Activated CD4-positive, alpha-beta T cell treated with anti-CD3 and anti-CD28 coated beads, Interleukin-10, Interleukin-2, amounts not matched to agents 100 ng/mL and 50 ng/mL, durations not matched to agents 16 hours and 8 hours (primary cell): Measurements from ENCODE around the gene RIC8B.

Source experiments
- DNase-seq: peaks from one replicate; pipeline ENCODE4 v3.0.0-alpha.2; 2020

Gene RIC8B, protein sequence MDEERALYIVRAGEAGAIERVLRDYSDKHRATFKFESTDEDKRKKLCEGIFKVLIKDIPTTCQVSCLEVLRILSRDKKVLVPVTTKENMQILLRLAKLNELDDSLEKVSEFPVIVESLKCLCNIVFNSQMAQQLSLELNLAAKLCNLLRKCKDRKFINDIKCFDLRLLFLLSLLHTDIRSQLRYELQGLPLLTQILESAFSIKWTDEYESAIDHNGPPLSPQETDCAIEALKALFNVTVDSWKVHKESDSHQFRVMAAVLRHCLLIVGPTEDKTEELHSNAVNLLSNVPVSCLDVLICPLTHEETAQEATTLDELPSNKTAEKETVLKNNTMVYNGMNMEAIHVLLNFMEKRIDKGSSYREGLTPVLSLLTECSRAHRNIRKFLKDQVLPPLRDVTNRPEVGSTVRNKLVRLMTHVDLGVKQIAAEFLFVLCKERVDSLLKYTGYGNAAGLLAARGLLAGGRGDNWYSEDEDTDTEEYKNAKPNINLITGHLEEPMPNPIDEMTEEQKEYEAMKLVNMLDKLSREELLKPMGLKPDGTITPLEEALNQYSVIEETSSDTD

DNA sequence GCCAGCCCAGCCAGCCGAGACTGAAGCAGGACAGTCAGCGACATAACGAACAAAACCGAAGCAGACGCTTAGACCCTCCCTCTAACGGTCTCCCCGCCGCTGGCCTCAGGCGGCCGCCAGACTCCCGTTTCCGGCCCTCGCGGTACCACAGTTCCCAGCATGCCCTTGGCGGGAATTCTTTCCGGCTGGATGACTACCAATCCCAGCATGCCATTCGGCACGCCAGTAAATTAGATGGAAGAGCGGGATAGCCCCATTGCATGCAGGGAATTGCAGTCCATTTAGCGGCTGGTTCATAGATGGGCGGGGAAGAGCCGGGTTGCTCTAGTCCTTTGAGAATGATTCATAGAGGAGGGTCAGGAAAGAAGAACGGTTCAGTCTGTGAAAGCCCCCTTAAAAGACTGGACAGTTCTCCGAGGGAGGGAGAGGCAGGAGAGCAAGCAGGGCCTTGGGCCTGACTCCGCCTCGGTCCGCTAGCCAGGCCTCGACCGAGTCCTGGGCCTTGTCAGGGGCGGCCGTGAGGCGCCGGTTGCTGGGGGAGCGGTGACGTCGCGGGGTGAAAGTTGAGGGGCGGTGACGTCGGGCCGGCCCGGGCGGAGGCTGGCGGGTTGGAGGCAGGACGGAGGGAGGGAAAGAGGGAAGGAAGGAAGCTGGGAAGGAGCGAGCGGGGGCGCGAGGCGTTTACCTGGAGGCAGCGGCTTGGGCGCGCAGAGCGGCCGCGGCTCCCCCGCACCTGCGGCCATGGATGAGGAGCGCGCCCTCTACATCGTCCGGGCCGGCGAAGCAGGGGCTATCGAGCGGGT is at the start of gene RIC8B:
TSS of gene RIC8B (plus strand) at position 678 of the 803 bp plus-strand sequence. CDS start at position 742, 64 bp downstream.
- DNase-seq, result peak; percentile 95

DNA sequence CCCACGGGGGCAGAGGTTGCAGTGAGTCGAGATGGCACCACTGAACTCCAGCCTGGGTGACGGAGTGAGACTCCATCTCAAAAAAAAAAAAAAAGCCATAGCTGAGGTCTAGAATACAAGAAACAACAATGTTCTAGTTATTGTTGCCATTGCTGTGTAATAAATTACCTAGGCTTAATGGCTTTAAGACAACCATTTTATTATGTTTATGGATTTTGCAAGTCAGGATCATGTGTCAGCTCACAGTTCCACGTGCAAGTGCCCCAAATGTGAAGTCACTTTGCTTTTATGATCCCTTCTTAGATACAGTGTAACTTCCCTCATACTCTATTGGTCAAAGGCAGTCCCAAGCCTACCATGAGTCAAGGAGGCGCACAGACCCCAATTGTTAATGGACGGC is 49.5 kb upstream of the RIC8B start:
- no peak for DNase-seq

DNA sequence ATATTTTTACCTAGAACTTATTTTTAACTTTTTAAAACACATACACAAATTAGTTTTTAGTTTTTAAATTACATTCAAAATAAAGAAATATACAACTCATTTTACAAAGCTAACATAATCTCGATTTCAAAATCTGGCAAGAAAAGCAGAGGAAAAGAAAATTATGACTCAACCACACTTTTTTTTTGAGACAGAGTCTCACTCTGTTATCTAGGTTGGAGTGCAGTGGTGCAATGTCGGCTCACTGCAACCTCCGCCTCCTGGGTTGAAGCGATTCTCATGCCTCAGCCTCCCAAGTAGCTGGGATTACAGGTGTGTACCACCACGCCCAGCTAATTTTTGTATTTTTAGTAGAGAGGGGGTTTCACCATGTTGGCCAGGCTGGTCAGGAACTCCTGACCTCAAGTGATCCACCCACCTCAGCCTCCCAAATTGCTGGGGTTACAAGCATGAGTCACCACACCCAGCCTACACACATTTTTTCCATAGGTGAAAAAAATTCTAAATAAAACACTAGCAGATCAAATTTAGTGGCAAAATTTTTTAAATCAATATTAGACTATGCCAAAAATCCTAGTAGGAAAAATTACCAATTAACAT is 47.8 kb upstream of the RIC8B start:
- peak; percentile 8 for DNase-seq

DNA sequence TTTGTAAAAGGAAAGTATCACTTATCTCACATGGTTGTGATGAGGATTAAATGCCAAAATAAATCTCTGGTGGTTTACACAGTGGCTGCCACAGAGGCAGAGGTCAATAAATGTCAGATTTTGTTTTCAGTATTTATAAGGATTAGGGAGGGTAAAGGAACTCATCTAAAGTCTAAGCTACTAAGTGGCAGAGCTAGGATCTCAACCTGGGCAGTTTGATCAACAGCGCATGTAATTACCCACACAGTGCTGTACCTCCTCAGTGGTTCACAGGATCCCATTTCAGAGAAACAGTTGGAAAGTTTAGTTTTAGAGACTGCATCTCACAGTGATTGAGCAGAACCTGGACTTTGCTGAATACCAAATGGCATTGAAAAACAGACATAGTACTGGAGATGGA is 44.9 kb upstream of the RIC8B start:
- no peak for DNase-seq

DNA sequence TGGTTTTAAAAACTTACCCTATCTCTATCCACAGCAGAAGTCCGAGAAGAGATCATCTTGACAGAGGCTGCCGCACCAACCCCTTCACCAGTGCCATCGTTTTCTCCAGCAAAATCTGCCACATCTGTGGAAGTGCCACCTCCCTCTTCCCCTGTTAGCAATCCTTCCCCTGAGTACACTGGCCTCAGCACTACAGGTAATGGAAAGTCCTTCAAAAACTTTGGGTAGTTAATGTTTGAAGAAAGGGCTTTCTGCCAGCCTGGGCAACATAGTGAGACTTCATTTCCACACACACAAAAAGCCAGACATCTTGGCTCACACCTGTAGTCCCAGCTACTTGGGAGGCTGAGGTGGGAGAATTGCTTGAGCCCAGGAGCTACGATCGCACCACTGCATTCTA is 41.6 kb upstream of the RIC8B start:
- DNase-seq, result no peak

DNA sequence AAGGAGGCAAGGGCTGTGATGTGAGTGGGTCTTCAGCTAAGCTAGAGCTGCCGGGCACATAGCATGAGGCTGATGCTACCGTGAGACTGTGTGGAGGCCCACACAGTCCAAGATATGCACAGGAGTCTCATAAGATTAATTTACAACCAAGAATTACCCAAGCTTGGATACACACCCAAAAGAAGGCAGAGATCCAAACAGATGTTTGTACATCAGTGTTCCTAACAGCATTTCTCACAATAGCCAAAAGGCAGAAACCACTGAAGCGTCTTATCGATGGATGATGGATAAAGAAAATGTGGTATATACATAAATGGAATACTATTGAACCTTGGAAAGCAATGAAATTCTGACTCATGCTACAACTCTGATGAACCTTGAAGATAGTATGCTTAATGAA is 40.8 kb upstream of the RIC8B start:
- no peak for DNase-seq

DNA sequence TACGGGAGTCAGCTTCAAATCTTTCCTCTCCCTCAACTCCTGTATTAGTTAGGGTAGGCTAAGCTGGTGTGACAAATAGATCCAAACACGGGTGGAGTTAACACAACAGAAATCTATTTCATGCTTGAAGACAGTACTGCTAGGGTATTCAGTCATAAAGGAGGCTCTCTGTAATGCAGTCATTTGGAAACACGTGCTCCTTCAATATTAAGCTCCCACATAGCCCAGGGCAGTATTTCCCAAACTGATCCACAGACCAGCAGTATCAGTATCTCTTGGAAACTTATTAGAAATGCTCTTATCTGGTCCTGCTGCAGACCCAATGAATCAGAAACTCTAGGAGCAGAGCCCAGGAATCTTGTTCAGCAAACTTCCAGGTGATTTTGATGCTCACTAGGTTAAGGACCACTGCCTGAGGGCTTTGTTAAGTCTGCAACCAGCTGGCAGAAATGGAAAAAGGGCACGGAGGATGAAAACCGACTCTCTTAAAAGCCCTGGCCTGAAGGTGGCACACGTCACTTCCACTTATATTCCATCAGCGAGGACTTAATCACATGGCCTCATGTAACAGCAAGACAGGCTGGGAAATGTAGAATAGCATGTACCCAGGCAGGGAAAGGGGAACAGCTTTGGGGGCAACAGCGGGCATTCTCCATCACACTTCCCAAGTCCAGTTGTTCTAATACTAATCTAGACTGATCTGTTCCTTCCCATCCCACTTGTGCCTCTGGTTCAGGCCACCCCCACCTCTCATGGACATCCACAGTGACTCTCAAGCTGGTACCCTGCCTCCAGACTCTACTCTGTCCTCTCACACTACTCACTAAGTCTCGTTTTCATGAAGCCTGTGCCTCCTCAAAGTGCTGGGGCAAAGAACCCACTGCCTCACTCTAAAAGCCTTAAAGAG is 38.2 kb upstream of the RIC8B start:
- DNase-seq, result no peak

DNA sequence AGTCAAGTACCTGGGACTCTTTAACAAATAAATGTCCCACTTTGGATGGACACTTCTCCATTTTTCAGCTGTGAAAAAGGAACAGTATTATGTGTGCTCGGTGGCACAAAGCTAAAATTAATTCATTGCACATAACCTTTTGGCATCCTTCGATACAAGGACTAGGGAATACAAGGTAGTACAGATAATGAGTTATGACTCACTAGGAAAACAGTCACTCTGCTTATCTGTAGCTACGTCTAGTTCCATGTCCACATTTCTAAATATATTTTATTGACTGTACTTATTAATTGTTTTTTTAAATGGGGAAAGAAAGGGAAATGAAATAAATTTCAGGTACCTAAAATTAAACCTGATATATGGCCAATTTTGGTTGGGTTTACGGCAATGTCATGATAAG is 35.2 kb upstream of the RIC8B start:
- DNase-seq, result no peak

DNA sequence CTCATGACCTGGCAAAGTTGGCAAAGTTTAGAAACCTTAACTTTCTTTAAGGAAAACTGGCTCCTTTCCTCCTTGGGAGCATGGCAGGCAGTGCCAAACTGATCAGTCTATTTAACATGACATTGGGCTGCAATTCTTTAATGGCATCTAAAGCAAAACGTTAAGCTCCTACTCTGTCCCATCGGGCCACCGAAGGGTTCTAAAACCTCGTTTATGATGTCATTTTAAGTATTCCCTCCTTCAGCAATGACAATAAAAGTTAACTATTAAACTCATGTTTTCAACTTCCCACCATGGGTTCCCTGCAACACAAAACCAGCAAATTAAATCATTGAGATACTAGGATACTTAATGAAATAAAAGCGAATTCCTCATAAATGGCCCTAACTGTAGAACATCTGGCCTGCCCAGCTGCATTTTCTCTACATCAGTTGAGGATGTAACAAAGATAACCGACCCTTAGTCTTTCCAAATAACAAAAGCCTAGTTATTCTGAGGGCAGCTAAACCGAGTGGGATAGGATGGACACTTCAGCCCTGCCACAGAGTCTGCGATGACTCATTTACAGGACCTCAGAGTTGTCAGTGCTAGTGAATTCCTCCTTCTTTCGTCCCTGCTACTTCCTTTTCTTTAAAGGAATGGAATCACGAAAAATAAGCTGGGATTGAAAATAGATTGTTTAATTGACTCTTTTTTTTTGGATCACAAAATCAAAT is 34.5 kb upstream of the RIC8B start:
- DNase-seq, result no peak

DNA sequence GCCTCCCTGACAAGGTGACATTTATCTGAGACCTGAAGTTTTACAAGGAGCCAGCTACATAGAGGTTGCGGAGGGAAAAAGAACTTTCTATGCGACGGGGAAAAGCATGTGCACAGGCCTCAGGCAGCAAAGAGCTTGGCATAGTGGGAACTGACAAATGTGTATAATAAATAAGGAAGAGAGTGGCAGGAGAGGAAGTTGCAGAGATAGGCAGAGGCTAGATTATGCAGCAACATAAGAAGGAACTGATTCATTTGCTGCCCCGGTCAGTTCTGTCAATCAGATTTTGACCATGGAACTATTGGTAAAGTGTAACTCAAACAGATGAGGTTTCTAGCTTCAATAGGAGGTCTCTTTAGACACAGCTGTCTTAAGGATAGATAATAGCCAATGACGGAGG is 33.7 kb upstream of the RIC8B start:
- DNase-seq, result no peak

DNA sequence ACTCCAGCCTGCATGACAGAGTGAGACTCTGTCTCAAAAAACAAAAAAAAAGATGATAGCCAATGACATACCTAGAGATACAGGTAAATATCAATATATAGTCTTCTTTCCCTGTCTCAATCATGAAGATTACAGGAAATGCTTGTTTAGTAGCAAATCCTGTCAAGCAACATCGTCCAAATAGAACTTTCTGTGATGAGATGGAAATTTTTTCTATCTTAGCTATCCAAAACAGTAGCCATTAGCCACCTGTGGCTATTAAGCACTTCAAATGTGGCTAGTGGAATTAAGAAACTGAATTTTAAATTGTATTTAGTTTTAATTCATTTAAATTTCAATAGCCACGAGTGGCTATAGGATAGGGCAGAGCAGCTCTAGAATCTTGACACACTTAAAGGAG is 33.2 kb upstream of the RIC8B start:
- DNase-seq, result no peak

DNA sequence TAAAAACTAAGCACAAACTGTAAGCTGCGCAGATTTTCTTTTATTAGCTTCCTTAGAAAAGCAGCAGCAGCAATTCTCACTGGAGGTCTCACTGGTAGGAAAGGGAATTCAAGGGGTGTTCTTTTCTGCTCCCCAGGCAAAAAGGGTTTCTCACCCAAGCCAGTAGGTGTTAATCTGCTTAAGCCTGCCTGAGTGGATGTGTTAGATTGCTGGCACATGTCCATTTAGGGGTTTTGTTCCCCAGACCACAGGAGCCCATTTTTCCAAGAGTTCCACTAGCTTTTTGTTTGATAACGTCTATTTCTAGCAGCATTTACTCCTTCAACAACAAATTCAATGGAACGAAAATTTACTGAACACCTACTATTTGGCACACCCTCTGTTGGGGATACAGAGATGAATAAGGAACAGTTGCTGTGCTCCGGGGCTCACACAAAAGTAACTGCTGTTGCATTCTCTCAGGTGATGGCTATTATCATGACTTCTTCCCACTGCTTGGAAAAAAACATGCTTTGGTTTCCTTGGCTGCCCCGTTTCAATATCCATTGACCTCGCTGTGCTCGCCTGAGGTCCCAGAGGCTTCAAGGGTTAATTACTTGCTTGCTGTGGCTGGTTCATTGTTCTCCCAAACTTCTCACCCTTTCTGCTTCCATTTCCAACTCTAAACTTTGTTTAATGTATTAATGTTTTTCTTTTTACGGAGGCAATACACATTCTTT is 31.1 kb upstream of the RIC8B start:
- DNase-seq, result no peak

DNA sequence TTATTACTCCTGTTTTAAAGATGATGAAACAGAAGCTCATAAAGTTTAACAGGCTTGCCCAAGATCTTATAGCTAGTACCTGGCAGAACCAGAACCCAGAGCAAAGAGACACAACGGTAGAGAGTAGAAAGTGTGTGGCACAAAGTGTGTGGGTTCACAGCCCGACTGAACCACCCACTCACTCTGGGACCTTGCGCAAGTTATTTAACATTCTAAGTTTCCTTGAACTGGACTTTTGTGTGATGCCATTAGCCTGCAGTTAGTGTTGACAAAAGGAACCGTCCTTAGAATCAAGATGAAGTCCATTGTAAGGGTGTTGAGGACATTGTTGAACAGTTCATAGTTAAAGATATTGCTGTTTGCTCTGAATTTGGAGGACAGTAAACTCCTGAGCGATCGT is 29.9 kb upstream of the RIC8B start:
- DNase-seq, result no peak

DNA sequence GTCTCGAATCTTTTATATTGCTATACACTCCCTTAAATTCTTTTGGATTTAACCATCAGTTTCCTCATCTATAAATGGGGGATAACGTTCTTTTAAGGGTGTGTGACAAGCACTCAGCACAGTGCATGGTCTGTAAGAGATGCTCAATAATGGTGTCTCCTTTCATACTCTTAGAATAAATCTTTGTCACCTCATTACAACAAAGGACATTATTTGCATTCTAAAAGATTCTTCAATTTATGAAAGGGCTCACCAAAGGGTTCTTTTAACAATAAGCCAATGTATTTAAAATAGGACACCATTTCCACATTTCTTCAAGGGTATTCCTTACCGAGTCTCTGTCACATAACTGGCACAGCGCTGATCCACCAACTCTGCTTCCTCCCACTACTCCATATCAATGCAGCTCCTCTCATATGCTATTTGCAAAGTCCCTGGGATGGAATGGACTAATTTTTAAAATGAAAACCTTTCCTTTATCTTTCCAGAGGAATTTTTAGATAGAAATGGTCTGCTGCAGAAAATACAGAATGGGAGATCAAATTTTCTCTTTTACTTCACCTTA is 29.2 kb upstream of the RIC8B start:
- no peak for DNase-seq

DNA sequence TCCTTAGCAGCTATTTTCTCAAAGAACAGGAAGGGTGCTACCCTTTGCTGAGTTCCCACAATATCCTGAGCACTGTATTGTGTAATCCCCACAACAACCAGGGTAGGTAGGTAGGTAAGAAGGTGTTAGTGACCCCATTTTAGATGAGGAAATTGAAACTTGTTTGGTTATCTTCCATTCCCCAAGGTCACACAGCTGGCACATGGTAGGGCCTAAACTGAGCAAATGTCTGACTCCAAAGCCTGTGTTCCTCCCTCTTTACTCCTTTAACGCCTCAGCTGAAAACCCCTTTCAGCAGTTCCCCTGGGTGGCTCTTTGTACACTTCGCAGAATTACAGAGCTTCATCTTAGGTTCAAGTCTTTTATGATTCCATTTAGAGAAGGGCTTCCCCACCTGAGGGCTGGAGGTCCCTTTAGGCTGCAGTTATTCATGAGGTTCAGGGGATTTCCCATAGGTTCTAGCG is 26.5 kb upstream of the RIC8B start:
- DNase-seq, result peak; percentile 6

DNA sequence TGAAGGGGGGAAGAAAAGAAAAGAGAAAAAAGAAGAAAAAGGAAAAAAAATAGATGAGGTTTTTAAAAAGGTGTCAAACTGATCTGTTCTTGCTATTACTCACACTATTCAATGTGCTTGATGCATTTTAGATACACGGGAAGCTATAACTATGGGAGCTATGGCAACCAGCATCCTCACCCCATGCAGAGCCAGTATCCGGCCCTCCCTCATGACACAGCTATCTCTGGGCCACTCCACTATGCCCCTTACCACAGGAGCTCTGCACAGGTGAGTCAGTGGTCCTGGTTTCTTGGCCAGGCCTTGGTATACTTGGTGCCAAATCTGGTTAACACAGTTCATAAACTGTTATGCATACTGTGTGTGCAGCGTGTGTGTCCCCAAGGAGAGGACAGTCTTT is 24.0 kb upstream of the RIC8B start:
- DNase-seq, result peak; percentile 25

DNA sequence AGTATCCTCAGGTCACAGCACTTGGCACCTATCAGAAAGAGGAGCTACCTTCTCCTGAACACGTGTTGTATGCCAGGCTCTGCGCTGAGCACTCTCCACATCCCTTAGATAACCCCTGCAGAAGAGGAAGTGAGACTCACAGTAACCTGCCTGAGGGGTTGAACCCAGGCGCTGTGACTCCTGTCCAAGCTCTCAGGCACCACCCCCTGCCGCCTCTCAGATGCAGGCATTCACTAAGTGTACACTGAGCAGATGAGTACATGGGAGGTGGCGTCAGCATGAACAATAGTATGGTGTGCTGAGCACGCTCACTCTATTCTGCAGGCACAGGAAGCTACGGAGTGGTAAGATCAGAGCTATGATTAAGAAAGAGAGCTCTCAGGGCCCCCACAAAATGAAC is 21.0 kb upstream of the RIC8B start:
- peak; percentile 65 for DNase-seq

DNA sequence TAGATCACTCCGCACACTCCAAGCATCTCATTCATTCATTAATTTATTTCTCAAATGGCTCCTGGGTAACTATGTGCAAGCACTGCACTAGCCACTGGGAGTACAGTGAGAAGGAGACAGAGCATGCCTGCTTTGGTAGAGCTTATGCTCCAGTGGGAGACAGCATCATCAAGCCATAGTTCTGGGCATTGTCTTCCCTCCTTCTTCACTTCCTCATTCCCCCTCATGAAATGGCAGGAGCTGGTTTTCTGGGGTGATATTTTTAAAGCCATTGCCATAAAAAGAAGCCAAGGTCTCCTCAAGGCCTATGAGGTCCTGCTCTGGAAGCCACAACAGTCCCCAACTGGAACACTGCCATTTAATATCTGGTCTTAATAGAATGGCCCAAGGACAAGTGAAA is 20.2 kb upstream of the RIC8B start:
- no peak for DNase-seq

DNA sequence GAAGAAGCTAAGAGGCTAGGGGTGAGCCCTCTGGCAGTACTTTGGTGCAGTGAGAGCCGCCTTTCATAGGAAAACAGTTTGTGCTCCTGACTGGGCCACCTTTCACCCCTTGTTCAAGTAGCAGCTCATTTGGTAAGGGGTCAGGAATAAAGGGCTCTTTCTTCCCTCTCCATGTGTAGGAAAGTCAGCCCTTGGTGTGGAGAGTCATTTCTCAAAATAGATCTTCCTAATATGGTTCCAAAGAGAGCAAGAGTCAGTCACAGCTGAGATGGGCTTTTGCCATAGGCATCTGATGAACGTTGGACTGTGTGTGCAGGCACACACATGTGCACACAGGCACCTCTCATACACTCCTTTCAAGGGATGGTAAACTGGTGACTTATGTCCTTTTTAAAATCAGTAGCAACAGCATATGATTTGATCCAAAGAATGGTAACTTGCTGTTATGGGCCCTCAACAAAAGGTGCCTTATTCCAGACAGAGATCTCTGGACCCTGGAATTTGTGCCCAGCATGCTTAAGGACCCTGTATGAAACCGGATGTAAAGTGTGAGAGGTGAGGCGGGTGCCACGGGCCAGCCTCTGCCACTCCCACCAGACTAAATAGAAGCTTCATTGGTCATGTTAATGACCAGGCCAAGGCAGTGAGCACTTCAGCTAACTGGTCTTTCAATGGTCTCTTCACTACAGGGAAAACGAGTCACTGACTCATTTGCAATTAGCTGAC is 16.7 kb upstream of the RIC8B start:
- DNase-seq, result no peak
